MG63 (cell line): ENCODE data around the gene FOXE3. TPM values are rescaled to one million over a fixed set of nuclear protein-coding genes. Genes with fewer than 3 reads are reported as not detected.

Source experiments
- DNase-seq: peaks from one replicate; pipeline ENCODE4 v3.0.0-alpha.2; 2020
- H3K27me3 ChIP-seq: fragments of 250-450 bp; sonication (Bioruptor Pico); 2 replicates; pipeline ENCODE4 v1.5.1; 2020; ENCODE audit warnings: mild to moderate bottlenecking, moderate library complexity
- H3K36me3 ChIP-seq: fragments of 250-450 bp; sonication (Bioruptor Pico); 2 replicates; pipeline ENCODE4 v1.5.1; 2020; ENCODE audit warnings: mild to moderate bottlenecking, moderate library complexity
- H3K4me3 ChIP-seq: fragments of 250-450 bp; sonication (Bioruptor Pico); 2 replicates; pipeline ENCODE4 v1.5.1; 2020; ENCODE audit warnings: mild to moderate bottlenecking, moderate library complexity
- H3K9me3 ChIP-seq: fragments of 250-450 bp; sonication (Bioruptor Pico); 2 replicates; pipeline ENCODE4 v1.5.1; 2020; ENCODE audit warnings: mild to moderate bottlenecking, moderate library complexity
- total RNA-seq: library from RNA; depleted of rRNA; stranded (reverse); fragments of >200 nt; shearing (Covaris generic); gene quantifications from 2 replicates; pipeline ENCODE4 v1.2.3, GENCODE V29; 2014; ENCODE audit warnings: low replicate concordance

The FOXE3 gene
- total RNA-seq, 1 experiment from 2014 or later = not detected

DNA sequence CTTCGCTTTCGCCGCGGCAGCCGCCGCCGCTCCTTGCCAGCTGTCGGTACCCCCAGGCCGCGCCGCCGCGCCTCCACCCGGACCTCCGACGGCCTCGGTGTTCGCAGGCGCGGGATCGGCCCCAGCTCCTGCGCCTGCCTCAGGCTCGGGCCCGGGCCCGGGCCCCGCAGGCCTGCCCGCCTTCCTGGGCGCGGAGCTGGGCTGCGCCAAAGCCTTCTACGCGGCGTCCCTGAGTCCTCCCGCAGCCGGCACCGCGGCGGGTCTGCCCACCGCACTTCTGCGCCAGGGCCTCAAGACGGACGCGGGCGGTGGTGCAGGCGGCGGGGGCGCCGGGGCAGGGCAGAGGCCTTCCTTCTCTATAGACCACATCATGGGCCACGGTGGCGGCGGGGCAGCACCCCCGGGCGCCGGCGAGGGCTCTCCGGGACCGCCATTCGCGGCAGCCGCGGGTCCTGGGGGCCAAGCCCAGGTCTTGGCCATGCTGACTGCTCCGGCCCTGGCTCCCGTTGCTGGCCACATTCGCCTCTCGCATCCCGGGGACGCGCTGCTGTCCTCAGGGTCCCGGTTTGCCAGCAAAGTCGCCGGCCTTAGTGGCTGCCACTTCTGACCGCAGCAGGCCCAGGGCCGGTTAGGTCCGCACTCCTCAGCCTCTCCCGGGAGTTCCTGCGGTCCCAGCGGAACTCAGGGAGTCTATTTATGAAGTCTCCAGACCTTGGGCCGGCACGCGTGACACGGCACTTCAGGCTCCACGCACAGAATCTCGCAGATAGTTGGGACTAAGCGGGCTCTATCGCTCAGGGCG lies 23.1 kb downstream of the FOXE3 start:
- DNase-seq = no peak
- no peaks in the 10 kb centered on the region for H3K27me3 ChIP-seq
- H3K9me3 ChIP-seq = no peaks in the 10 kb centered on the region
- H3K36me3 ChIP-seq = peaks cover 3% of the 10 kb centered on the region; the same call in 1 of the 2 replicates
- H3K4me3 ChIP-seq = no peak overlapping the region

DNA sequence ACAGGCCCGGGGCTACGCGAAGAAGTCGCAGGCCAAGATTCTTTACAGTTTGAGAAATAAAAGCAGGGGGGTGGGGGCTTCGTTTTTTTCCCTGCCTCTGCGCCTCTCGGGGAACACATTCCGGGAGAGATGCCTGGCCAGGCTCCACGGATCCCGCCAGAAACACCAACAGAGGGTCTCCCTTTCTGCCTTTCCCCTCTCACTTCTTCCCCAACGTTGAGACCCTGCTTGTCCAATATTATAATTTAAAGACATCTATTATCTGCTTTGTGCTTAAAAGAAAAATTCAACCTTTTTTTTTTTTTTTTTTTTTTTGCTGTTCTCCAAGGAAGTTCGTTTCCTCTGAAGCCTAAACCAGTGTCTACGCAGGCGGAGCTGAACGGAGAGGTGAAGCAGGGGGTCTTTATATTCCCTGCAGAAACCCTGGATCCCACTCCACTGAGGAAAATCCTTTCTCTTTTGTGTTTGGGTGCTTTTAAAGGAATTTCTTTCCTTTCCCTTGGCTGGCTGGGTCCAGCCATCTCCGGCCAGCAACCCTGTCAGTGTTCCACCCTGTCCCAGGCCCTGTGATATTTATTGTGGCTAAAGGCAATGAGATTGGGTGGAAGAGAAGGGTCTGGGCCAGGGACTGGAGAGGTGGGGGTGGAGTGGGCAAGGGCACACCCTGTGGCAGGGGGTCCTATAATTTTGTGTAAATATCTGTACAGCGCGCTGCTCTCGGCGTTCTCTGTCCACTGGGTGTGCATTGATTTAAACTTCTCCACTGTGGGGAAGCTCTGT lies 23.9 kb downstream of the FOXE3 start:
- Histone ChIP-seq H3K27me3 (no peaks in the 10 kb centered on the region), H3K4me3 (no peak overlapping the region), H3K9me3 (no peaks in the 10 kb centered on the region), H3K36me3 (peaks cover 3% of the 10 kb centered on the region; the same call in 1 of the 2 replicates)
- DNase-seq = no peak

DNA sequence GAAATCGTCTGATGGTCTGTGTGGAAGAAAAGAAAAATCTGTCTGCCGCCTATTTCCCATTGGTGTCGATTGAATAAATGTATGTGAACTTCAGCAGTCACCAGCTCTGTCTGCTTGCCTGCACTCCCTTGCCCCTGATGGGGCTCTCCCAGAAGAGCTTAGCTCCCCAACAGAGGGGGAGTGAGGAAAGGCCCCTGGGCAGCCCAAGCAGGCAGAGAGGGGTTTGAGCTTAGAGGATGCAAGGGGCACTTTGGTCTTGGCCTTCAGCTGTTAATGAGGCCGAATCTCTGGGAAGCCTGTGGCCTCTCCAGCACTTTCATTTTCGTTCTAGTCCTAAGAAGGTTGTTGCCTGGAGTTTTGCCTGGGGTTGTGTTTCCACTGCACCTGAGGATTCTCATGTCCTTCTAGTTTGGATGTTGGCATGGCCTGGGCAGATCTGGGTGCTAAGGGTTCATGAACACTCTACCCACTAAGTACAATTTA lies 24.6 kb downstream of the FOXE3 start:
- Histone ChIP-seq H3K4me3 (no peak overlapping the region), H3K36me3 (0 out of 2 replicates have a peak, but pooled peaks cover 3% of the 10 kb centered on the region), H3K9me3 (no peaks in the 10 kb centered on the region), H3K27me3 (no peaks in the 10 kb centered on the region)
- no peak for DNase-seq

DNA sequence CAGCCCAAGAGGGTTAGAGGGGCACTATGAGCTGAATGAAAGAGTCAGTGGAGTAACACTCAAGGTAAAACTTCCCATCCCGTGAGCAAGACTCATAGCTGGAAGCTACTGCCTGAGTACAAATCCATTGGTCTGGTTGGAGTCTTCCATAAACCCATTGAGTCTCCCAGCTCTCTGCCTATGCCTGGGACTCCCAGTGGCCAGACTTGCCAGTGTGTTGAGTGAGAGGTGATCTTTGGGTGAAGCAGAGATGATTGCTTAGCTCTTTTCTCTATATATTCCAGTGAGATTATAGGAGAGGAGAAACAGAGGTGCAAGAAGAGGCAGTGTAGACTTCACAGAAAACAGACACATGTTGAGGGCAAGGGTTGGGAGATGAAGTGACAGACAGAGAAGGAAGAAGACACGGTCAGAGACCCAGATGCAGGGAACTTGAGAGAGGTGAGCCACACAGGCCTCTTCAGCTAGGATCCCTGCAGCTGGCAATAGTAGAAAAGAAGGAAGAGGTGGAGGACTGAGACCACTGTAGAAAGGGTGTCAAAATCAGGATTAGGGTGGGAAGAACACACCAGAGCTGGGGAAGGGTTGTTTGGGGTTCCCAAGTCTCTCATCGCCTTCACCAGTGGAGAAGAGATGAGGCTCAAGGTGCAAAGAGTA lies 25.5 kb downstream of the FOXE3 start:
- H3K36me3 ChIP-seq = no peaks in the 10 kb centered on the region
- no peak overlapping the region for H3K4me3 ChIP-seq
- no peaks in the 10 kb centered on the region for H3K27me3 ChIP-seq
- no peak for DNase-seq
- no peaks in the 10 kb centered on the region for H3K9me3 ChIP-seq

DNA sequence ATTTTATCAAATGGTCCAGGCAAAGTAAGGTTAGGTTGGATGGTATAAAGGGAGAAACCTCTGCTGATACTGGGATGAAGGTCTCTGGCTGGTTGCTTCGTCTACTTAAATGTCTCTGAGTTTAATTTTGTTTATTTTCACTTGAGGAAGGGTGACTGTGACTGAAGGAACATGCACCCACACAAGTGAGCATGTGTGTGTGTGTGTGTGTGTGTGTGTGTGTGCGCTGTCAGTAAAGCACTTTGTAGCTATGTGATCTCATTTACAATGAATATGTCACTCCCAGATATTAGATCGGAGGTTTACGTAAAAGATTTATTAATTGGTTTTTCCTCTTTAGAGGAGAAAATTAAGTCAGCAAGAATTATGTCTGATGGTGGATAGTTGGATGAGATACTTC lies 26.1 kb downstream of the FOXE3 start:
- Histone ChIP-seq H3K4me3 (no peak overlapping the region), H3K9me3 (no peaks in the 10 kb centered on the region), H3K27me3 (no peaks in the 10 kb centered on the region), H3K36me3 (no peaks in the 10 kb centered on the region)
- DNase-seq = no peak

DNA sequence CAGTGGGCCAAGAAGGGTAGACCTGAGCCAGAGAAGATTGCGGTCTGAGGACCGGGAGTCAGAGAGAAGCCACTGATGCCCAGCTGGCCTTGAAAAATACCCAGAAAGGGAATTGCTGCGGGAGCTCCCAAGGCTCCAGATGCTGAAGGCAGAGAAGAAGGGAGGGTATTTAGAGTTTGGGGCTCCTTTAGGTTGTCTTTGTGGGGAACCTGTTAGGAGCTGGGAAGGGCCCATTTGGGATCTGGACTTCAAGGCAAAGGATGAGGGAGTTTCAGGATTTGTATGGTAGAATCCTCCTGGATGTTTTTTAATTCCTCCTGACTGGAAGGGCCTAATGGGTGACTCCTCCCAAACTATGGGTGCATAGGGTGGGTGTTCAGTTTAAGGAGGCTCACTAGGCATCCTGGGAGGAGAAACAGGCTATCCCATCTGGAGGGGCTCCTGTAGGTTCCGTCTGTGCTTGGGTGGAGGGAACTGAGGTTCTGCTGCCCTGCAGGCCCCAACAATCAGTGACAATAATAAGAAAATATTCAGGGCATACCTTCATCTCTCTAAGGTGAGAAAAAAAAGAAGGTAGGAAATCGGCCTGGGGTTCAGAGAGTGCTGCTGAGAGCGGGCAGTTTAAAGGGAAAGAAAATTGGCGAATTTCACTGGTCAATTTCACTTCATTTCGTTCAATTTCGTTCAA lies 26.9 kb downstream of the FOXE3 start:
- Histone ChIP-seq H3K36me3 (no peaks in the 10 kb centered on the region), H3K4me3 (no peak overlapping the region), H3K27me3 (no peaks in the 10 kb centered on the region), H3K9me3 (no peaks in the 10 kb centered on the region)
- no peak for DNase-seq

DNA sequence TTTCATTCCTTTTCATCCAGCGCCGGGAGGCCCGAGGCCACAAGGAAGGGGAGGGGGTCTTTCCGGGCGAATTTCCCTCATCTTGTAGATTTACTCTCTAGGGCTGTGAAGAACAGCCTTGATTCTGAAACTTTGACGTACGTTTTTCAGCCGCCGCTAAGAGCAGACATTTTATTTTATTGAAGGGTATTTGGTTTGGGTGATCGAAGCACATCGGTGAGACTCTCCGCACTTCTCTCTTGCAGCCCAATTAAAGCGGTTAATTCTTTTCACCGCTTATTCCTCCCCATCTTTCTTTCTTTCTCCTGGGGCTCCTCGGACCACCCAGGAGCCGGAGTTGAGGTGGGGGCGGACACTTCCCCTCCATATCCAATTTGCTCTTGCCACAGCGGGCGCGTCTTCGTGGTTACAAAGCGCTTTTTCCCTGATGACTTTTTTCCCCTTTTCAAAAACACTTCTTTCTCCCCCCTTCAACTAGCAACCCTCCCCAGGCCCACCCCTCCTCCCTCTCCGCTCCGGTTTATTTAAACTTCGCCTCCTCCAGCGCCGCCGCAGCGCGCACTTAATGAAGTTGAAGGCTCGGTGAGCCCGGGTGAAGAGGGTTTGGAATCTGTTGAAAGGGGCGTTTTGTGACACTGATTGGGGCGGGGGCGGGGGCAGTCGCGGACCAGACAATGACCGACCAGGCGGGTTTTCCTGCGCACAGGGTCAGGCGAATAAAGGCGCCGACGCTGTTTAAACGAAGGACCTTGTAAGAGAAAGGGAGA lies 27.6 kb downstream of the FOXE3 start:
- H3K27me3 ChIP-seq = no peaks in the 10 kb centered on the region
- H3K36me3 ChIP-seq = no peaks in the 10 kb centered on the region
- no peaks in the 10 kb centered on the region for H3K9me3 ChIP-seq
- DNase-seq = no peak
- H3K4me3 ChIP-seq = no peak overlapping the region

DNA sequence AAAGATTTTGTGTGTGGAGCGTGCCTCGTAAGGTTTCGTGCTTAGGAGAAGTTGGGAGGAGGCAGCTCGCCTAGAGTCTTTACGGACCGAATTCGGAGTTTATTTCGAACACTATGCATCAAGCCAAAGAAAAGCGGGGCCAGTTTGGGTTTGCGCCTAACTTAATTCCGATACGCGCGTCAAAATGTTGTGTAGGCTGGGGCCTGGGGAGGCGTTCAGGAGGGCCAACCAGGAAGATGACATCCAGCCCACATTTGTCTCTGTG lies 28.1 kb downstream of the FOXE3 start:
- Histone ChIP-seq H3K27me3 (no peaks in the 10 kb centered on the region), H3K9me3 (no peaks in the 10 kb centered on the region), H3K36me3 (no peaks in the 10 kb centered on the region), H3K4me3 (no peak overlapping the region)
- no peak for DNase-seq

DNA sequence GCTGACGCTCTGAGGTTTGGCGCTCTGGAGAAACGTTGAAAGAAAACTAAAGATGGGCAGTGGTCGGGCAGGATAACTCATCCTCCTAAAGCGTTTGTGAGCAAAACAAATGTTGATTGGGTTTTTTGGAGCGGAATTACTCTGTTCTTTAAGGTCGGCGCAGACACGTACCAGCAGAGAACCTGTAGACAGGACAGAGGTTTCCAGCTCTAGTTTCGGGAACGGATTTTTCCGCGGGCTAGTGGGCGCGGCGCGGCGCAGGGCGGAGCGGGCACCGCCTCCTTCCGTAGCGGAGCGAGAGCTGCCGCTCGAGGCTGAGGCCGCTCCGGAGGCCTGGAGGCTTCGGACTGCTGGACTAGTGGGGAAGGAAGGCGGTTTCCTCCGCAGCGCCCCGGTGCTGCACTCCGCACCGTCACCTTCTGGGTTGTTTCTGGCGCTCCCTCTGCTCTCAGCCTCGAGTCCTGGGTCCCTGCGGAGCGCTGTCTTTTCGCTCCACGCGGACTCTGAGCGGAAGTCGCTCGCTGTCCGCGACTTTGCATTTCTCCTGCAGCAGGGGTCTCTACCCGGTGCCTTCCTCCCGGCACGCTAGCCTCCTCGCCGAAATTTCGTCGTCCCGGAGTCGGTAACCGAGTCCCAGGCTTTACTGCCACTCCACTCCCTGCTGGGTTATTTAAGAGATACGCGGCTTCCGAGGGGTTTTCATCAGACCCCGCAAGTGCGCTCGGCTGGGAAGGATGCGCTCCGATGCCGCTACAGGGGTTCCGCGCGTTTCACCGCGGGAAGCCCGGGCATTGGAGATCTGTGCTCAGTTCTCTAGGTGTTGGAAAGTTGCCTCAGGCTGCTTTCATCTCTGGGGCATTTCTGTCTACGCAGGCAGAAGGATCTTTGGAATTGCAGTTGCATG lies 28.7 kb downstream of the FOXE3 start:
- no peaks in the 10 kb centered on the region for H3K36me3 ChIP-seq
- H3K27me3 ChIP-seq = no peaks in the 10 kb centered on the region
- H3K4me3 ChIP-seq = no peak overlapping the region

DNA sequence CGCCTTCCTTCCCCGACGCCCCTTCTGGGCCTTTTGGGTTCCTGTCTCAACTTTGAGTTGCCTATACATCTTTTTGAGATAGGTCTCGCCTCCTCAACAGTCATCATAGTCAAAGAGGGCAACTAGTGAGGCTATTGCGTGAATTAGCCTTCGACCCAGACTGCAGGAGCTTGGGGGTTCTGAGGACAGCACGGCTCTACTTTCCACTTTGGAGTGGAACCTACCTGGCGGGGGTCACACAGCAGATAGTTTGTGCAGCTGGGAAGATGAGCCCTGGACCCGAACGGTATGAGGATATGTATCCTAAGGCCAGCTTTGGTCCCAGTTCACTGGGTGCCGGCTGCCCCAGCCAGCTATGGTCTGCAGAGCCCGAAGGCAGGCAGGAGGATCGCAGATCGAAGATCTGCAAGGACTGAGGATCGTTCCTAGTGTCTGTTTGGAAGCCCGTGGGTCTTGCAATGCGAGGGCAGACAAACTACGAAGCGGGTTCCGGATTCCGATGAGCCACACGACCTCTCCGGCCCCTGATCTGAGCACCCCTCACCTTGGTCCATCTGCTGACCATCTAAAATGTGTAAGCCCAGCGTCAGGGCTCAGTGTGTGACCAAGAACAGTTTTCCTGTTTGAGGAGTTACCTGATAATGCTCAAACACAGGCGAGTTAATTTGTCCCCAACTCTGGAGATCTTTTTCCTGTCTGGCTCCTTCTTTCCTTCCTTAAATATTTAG lies 29.9 kb downstream of the FOXE3 start:
- Histone ChIP-seq H3K36me3 (no peaks in the 10 kb centered on the region), H3K27me3 (no peaks in the 10 kb centered on the region), H3K9me3 (no peaks in the 10 kb centered on the region), H3K4me3 (no peak overlapping the region)
- no peak for DNase-seq

More for the DNA sequence above, 28.7 kb downstream of the FOXE3 start:
- no peak for DNase-seq
- no peaks in the 10 kb centered on the region for H3K9me3 ChIP-seq

DNA sequence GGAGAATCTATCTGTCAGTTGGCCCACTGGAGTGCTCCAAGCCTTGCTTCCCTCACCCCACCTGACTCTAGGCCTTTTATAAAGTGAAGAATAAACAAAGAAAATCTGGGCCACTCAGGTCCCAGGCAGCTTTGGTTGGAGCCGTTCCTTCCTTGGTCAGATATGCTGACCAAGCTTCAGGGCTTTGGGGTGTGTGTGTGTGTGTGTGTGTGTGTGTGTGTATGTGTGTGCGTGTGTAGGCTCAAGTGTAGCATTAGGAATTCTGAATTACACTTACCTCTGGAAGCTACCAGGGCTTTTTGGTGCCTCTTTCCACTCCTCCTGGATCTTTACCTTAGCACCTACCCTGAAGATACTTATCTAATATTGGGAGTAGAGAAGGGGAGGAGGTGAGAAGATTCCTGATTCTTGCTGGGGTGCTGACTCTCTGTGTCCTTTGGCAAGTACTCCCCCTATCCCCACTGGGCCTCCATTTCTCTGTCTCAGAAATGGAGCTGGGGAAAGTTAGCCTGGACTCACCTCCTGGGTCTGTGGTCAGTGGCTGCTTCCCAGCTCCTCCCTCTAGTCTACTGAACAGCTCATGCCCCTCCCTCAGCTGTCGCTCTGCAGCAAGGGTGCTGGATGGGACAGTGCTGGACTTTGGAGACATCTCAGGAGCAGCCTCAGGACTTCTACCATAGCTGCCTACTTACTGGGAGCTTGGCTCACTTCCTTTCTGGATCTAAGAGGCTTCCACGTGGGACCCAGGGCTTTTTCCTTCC lies 32.6 kb downstream of the FOXE3 start:
- H3K9me3 ChIP-seq = no peaks in the 10 kb centered on the region
- H3K27me3 ChIP-seq = no peaks in the 10 kb centered on the region
- H3K4me3 ChIP-seq = no peak overlapping the region
- DNase-seq = no peak
- no peaks in the 10 kb centered on the region for H3K36me3 ChIP-seq

DNA sequence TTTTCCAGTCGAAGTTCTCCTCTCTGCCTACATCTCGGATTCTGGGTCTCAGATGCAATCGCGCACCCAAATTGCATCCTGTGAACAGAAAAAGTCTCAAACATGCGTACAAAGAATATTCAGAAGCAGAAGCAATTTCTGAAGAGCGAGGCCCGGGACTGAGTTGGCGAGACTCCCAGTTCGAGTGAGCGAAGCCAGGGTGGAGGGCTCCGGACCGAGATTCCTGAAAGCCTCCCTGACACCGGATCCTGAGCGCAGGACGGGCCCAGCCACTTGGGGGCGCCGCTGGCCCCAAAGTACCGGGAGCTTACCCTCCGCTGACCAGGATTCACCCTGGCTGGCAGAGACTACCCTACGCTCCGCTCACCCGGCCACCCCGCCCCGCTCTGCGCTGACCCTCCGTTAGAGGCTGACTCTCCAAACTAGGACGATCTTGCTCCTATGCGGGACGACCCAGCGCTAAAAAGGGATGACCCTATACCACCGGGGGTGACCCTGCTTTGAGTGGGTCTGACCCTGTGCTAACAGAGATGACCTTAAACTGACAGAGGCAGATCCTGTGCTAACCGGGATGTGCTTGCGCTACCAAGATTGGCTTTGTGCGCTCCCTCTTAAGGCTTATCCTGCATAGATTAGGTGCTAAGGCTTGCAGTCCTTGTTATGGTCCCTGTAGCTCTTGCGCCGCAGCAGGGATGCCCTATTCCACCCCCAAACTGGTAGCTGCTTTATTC lies 33.9 kb downstream of the FOXE3 start:
- no peaks in the 10 kb centered on the region for H3K36me3 ChIP-seq
- no peak overlapping the region for H3K4me3 ChIP-seq
- no peaks in the 10 kb centered on the region for H3K27me3 ChIP-seq
- DNase-seq = no peak
- no peaks in the 10 kb centered on the region for H3K9me3 ChIP-seq

DNA sequence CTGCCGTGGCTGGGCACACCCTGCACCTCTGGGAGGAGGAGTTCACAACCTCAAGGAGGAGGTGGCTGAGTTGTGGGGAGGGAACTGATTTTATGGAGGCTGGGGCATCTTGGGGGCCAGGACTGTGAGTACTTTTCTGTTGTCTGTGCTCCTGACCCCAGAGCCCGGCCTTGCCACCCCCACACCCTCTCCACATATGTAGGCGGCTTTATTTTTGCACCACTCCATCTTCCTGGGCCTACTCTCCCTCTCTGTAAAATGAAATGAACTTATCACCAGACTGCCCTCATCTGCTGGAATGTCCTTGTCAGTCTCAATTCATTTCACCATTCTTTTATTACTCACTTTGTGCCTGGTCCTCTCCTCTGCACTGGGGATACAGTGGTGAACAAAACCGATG lies 34.5 kb downstream of the FOXE3 start:
- no peak overlapping the region for H3K4me3 ChIP-seq
- H3K36me3 ChIP-seq = no peaks in the 10 kb centered on the region
- H3K9me3 ChIP-seq = no peaks in the 10 kb centered on the region
- no peak for DNase-seq
- H3K27me3 ChIP-seq = no peaks in the 10 kb centered on the region

DNA sequence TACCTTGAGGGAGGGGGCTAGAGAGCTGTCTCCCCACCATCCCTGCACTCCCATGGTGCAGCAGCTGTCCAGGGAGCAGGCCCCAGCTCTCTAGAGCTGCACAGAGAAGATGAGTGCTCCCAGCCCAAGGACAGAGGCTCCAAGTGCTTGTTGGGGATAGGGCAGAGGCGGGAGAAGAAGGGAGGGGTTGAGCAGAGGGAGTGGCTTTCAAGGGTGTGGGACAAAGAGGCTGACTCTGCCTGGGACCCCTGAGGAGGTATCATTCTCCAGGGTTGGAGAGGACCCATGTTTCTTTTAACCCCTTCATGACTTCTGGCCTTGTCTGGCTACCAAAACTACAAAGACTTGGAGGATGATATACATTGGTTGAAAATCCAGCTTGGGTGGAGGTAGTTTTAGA lies 36.3 kb downstream of the FOXE3 start:
- Histone ChIP-seq H3K36me3 (no peaks in the 10 kb centered on the region), H3K9me3 (no peaks in the 10 kb centered on the region), H3K4me3 (no peak overlapping the region), H3K27me3 (no peaks in the 10 kb centered on the region)
- no peak for DNase-seq
